Parathyroid adenoma (tissue), 2 donors: ENCODE results near the gene GSTO1.

Source experiments
- H2AFZ ChIP-seq: fragments of 300-600 bp; sonication (generic); one replicate; pipeline ENCODE4 v1.7.0; 2017; ENCODE audit warnings: antibody characterized with exemption, mild to moderate bottlenecking
- H3K27ac ChIP-seq: fragments of 300-600 bp; sonication (generic); one replicate; pipeline ENCODE4 v1.7.0; 2017
- H3K27me3 ChIP-seq: fragments of 300-600 bp; sonication (generic); one replicate; pipeline ENCODE4 v1.7.0; 2017; ENCODE audit warnings: low read length; ENCODE audit not compliant: control insufficient read depth, insufficient read depth
- H3K36me3 ChIP-seq: fragments of 300-600 bp; sonication (generic); one replicate; pipeline ENCODE4 v1.7.0; 2017; ENCODE audit warnings: low read length; ENCODE audit not compliant: control insufficient read depth, insufficient read depth
- H3K4me1 ChIP-seq: fragments of 300-600 bp; sonication (generic); one replicate; pipeline ENCODE4 v1.7.0; 2017; ENCODE audit warnings: control low read depth
- H3K4me2 ChIP-seq: fragments of 300-600 bp; sonication (generic); one replicate; pipeline ENCODE4 v1.7.0; 2017; ENCODE audit warnings: low read length
- H3K4me3 ChIP-seq: fragments of 300-600 bp; sonication (generic); one replicate; pipeline ENCODE4 v1.7.0; 2017; ENCODE audit warnings: low read depth, low read length
- H3K79me2 ChIP-seq: fragments of 300-600 bp; sonication (generic); one replicate; pipeline ENCODE4 v1.7.0; 2017; ENCODE audit warnings: control low read depth
- H3K9ac ChIP-seq: fragments of 300-600 bp; sonication (generic); one replicate; pipeline ENCODE4 v1.7.0; 2017; ENCODE audit warnings: mild to moderate bottlenecking
- H3K9me3 ChIP-seq: fragments of 300-600 bp; sonication (generic); one replicate; pipeline ENCODE4 v1.7.0; 2017; ENCODE audit warnings: low read length; ENCODE audit not compliant: control insufficient read depth
- CTCF ChIP-seq: fragments of 300-600 bp; sonication (generic); IDR thresholded peaks from one replicate; pipeline ENCODE4 v1.7.0; 2017; ENCODE audit warnings: antibody characterized with exemption, mild to moderate bottlenecking
- donor health status: primary hyperparathyroidism.

Gene GSTO1

GRCh38 chr10:104218751-104219150 is 35.9 kb upstream of the GSTO1 start:
- no peak for TF ChIP-seq CTCF
- H3K4me2 ChIP-seq: no peak overlapping the region
- H3K27ac ChIP-seq: no peak overlapping the region
- H3K4me1 ChIP-seq: no peaks in the 10 kb centered on the region
- no peaks in the 10 kb centered on the region for H3K9me3 ChIP-seq
- H3K4me3 ChIP-seq: no peak overlapping the region
- no peak overlapping the region for H2AFZ ChIP-seq
- no peaks in the 10 kb centered on the region for H3K79me2 ChIP-seq
- no peak overlapping the region for H3K9ac ChIP-seq
- H3K27me3 ChIP-seq: no peaks in the 10 kb centered on the region
- H3K36me3 ChIP-seq: no peaks in the 10 kb centered on the region

DNA sequence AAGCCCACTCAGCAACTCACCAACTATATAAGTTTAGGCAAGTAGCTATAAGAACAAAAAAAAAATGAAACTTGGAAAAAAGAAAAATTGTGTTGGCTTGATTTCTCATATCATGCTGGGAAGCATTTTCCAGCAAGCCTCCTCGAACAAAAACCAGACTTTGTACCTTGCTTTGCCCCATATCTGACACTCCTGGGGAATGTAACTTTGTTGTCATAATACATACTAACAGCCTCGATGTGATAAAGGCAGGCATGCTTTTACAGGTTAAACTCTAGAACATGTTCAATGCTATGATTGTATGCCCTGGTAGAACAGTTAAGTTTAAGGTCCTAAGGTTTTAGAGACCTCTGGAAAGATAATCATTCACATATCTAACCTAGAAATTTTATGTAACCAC is 34.2 kb upstream of the GSTO1 start:
- H3K36me3 ChIP-seq: no peaks in the 10 kb centered on the region
- no peaks in the 10 kb centered on the region for H3K9me3 ChIP-seq
- H3K9ac ChIP-seq: no peak overlapping the region
- no peak overlapping the region for H2AFZ ChIP-seq
- TF ChIP-seq CTCF: no peak
- H3K27me3 ChIP-seq: no peaks in the 10 kb centered on the region
- H3K79me2 ChIP-seq: no peaks in the 10 kb centered on the region
- H3K4me3 ChIP-seq: no peak overlapping the region
- no peak overlapping the region for H3K27ac ChIP-seq
- H3K4me1 ChIP-seq: no peaks in the 10 kb centered on the region
- H3K4me2 ChIP-seq: no peak overlapping the region

DNA sequence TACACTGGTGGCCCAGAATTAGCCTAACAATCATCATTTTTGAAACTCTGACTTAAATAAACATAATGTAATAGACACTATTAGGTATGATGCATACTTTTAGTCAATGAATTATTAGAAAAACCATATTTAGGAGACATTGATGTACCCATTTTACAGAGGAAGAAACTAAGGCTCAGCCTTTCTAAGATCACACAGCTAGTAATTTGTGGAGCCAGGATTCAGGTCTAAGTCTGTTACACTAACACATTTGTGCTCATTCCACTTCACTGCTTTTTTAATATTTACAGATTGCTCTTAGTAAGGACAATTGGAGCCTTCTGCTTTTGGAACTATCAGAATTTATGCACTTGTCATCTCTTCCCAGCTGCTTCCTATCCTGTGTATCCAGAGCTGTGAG is 31.4 kb upstream of the GSTO1 start:
- H3K36me3 ChIP-seq: no peaks in the 10 kb centered on the region
- TF ChIP-seq CTCF: no peak
- no peaks in the 10 kb centered on the region for H3K4me1 ChIP-seq
- no peak overlapping the region for H2AFZ ChIP-seq
- H3K27ac ChIP-seq: no peak overlapping the region
- H3K4me2 ChIP-seq: no peak overlapping the region
- no peaks in the 10 kb centered on the region for H3K9me3 ChIP-seq
- no peak overlapping the region for H3K9ac ChIP-seq
- H3K27me3 ChIP-seq: no peaks in the 10 kb centered on the region
- no peaks in the 10 kb centered on the region for H3K79me2 ChIP-seq
- no peak overlapping the region for H3K4me3 ChIP-seq

- H3K79me2 ChIP-seq: no peaks in the 10 kb centered on the region
- no peak overlapping the region for H3K9ac ChIP-seq
- H3K27me3 ChIP-seq: no peaks in the 10 kb centered on the region
- H3K4me1 ChIP-seq: no peaks in the 10 kb centered on the region
- H3K27ac ChIP-seq: no peak overlapping the region
- no peak overlapping the region for H3K4me2 ChIP-seq
- no peak for TF ChIP-seq CTCF
- no peaks in the 10 kb centered on the region for H3K9me3 ChIP-seq
- no peaks in the 10 kb centered on the region for H3K36me3 ChIP-seq
- no peak overlapping the region for H2AFZ ChIP-seq
- no peak overlapping the region for H3K4me3 ChIP-seq
Observed at GRCh38 chr10:104230490-104230889, 24.2 kb upstream of the GSTO1 start.

DNA sequence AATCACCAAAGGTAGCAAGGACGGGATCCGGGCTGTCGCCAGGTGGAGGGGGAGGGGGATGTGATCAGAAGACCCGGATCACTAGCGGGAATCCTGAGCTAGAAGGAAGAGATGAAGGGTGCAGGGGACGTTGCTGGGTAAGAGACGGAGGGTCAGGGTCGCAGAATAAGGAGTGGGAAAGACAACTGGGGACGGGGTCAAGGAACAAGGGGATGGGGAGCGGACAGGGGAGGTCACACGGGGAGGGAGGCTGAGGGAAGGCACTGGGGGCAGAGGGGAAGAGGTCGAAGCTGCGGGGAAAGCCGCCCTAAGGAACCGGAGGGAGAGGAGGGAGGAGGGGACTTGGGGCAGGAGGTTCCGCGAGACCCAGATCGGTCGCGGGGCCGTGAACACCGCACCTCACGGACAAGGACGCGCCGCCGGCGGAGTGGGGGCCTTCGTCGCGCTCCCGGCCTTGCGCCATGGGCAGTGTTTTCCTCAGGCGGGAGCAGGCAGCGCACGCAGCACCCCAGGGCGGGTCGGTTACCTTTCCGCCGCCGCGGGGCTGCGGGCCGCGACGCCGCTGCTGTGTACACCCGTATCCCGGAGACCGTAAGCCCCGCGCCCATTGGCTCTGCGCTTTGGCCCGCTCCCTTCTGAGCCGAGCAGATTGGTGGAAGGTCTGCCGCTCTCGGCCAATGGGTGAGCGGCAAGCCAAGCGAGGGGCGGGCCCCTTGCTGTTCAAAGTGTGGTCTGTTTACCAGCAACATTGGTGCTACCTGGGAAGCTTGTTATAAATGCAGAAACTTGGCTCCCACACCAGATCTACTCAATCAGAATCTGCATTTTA is 22.7 kb upstream of the GSTO1 start, which contains the start of gene CFAP43:
Gene CFAP43, minus strand, starts transcription at position 581 of the 829 bp plus-strand sequence. Its CDS starts 118 bp downstream, at position 463.
- peak within 1 kb of the TSS; percentile 88 for H3K4me2 ChIP-seq
- H3K4me3 ChIP-seq: peak within 1 kb of the TSS; percentile 71
- no peaks in the 10 kb centered on the region for H3K27me3 ChIP-seq
- no peaks in the 10 kb centered on the region for H3K4me1 ChIP-seq
- H3K9ac ChIP-seq: no peak within 1 kb of the TSS
- H2AFZ ChIP-seq: peak within 1 kb of the TSS; percentile 90
- no peaks in the 10 kb centered on the region for H3K9me3 ChIP-seq
- no peaks in the 10 kb centered on the region for H3K79me2 ChIP-seq
- no peaks in the 10 kb centered on the region for H3K36me3 ChIP-seq
- no peak for TF ChIP-seq CTCF
- H3K27ac ChIP-seq: peak within 1 kb of the TSS; percentile 22
